ENCODE results near the gene FTSJ3. TPM values are rescaled to one million over a fixed set of nuclear protein-coding genes. Genes with fewer than 3 reads are reported as not detected.
"Not testable (repeated sequence)": the region's sequence is repeated elsewhere in the genome, so short reads cannot be mapped to it uniquely, and the experiment has no call there.

FTSJ3 gene
- total and polyA plus RNA-seq, 7 experiments from 2014 or later, result 22.1 to 66.2 (median 52.8) TPM

- H3K36me3 ChIP-seq (ENCODE audit: control insufficient read depth in 2 of 3, insufficient read depth in 3 of 3, low read length in 3 of 3); ATAC-seq; H3K27me3 ChIP-seq (ENCODE audit: control insufficient read depth in 2 of 2, insufficient read depth in 2 of 2, low read length in 2 of 2); intact Hi-C loops (cut with micrococcal nuclease); H3K36me3 Mint-ChIP-seq; H3K9me3 Mint-ChIP-seq; H3K4me3 Mint-ChIP-seq; POLR2A ChIA-PET; H3K4me3 ChIP-seq (ENCODE audit: low read length); H3K9me3 ChIP-seq (ENCODE audit: control insufficient read depth in 2 of 3, low read length in 3 of 3); CTCF ChIA-PET; H3K4me1 ChIP-seq (ENCODE audit: control insufficient read depth in 2 of 2, insufficient read depth in 2 of 2, low read length in 2 of 2); DNase-seq; H3K27ac ChIP-seq (ENCODE audit: low read depth, low read length); H3K27ac Mint-ChIP-seq: not testable (repeated sequence)
- Mint-ChIP-seq H3K4me1 (peaks cover 0 to 11% (median 5%) of the 10 kb centered on the region in 7 donors), H3K27me3 (peaks cover 0 to 20% (median 0%) of the 10 kb centered on the region in 5 donors)
Measured at GRCh38 chr17:63870292-63870665, 42.8 kb upstream of the FTSJ3 start.

- H3K27ac ChIP-seq (ENCODE audit: low read depth, low read length); H3K4me3 Mint-ChIP-seq; DNase-seq; H3K27ac Mint-ChIP-seq; H3K4me1 Mint-ChIP-seq; H3K36me3 Mint-ChIP-seq; H3K4me3 ChIP-seq (ENCODE audit: low read length); CTCF ChIA-PET; H3K9me3 ChIP-seq (ENCODE audit: control insufficient read depth in 2 of 3, low read length in 3 of 3); ATAC-seq; H3K9me3 Mint-ChIP-seq; POLR2A ChIA-PET; H3K27me3 ChIP-seq (ENCODE audit: control insufficient read depth in 2 of 2, insufficient read depth in 2 of 2, low read length in 2 of 2); H3K4me1 ChIP-seq (ENCODE audit: control insufficient read depth in 2 of 2, insufficient read depth in 2 of 2, low read length in 2 of 2); H3K36me3 ChIP-seq (ENCODE audit: control insufficient read depth in 2 of 3, insufficient read depth in 3 of 3, low read length in 3 of 3); intact Hi-C loops (cut with micrococcal nuclease): not testable (repeated sequence)
- peaks cover 0 to 20% (median 0%) of the 10 kb centered on the region in 5 donors for H3K27me3 Mint-ChIP-seq
Measured at GRCh38 chr17:63869491-63870291, 42.2 kb upstream of the FTSJ3 start.

- ATAC-seq; H3K9me3 ChIP-seq (ENCODE audit: control insufficient read depth in 2 of 3, low read length in 3 of 3); H3K4me3 ChIP-seq (ENCODE audit: low read length); H3K27ac Mint-ChIP-seq; H3K36me3 ChIP-seq (ENCODE audit: control insufficient read depth in 2 of 3, insufficient read depth in 3 of 3, low read length in 3 of 3); H3K4me1 ChIP-seq (ENCODE audit: control insufficient read depth in 2 of 2, insufficient read depth in 2 of 2, low read length in 2 of 2); H3K27ac ChIP-seq (ENCODE audit: low read depth, low read length); H3K36me3 Mint-ChIP-seq; H3K9me3 Mint-ChIP-seq; DNase-seq; H3K27me3 ChIP-seq (ENCODE audit: control insufficient read depth in 2 of 2, insufficient read depth in 2 of 2, low read length in 2 of 2); intact Hi-C loops (cut with micrococcal nuclease); H3K4me1 Mint-ChIP-seq; H3K4me3 Mint-ChIP-seq: not testable (repeated sequence)
- H3K27me3 Mint-ChIP-seq, result peaks cover 0 to 27% (median 0%) of the 10 kb centered on the region in 5 donors
- ChIA-PET CTCF (interaction anchor here (1.2 to 1.7 kb wide), 3 partner anchors 14 to 38 kb away, joined by 3 to 6 read pairs (median 4); no protein-coding TSS in a partner anchor), POLR2A (interaction anchor here (1.4 kb wide), 1 partner anchor 23 kb away, joined by 8 read pairs; no protein-coding TSS in a partner anchor)
Measured at GRCh38 chr17:63866625-63867024, 39.2 kb upstream of the FTSJ3 start.

GRCh38 chr17:63859257-63859656, 31.8 kb upstream of the FTSJ3 start:
- Histone ChIP-seq H3K4me1 (ENCODE audit: control insufficient read depth in 2 of 2, insufficient read depth in 2 of 2, low read length in 2 of 2) (no peaks in the 10 kb centered on the region), H3K9me3 (ENCODE audit: control insufficient read depth in 2 of 3, low read length in 3 of 3) (no peaks in the 10 kb centered on the region), H3K27me3 (ENCODE audit: control insufficient read depth in 2 of 2, insufficient read depth in 2 of 2, low read length in 2 of 2) (no peaks in the 10 kb centered on the region), H3K36me3 (ENCODE audit: control insufficient read depth in 2 of 3, insufficient read depth in 3 of 3, low read length in 3 of 3) (no peaks in the 10 kb centered on the region), H3K4me3 (ENCODE audit: low read length) (no peak overlapping the region), H3K27ac (ENCODE audit: low read depth, low read length) (no peak overlapping the region)
- POLR2A ChIA-PET, result interaction anchor here (1.1 kb wide), 2 partner anchors 17 to 28 kb away, joined by 3 to 4 read pairs; no protein-coding TSS in a partner anchor
- intact Hi-C loops (cut with micrococcal nuclease), result no loop called here
- Mint-ChIP-seq H3K4me1 (no peaks in the 10 kb centered on the region), H3K36me3 (no peaks in the 10 kb centered on the region), H3K27me3 (peaks cover 0 to 38% (median 0%) of the 10 kb centered on the region in 5 donors), H3K4me3 (no peak overlapping the region), H3K27ac (no peak overlapping the region), H3K9me3 (no peaks in the 10 kb centered on the region)
- DNase-seq, result no peak
- CTCF ChIA-PET, result interaction anchor here (1.1 to 4.8 kb wide), 2 partner anchors 11 to 21 kb away, joined by 3 to 17 read pairs; no protein-coding TSS in a partner anchor
- no peak for ATAC-seq

- H3K9me3 ChIP-seq (ENCODE audit: control insufficient read depth in 2 of 3, low read length in 3 of 3); CTCF ChIA-PET; H3K27ac ChIP-seq (ENCODE audit: low read depth, low read length); intact Hi-C loops (cut with micrococcal nuclease); H3K27ac Mint-ChIP-seq; POLR2A ChIA-PET; H3K4me3 ChIP-seq (ENCODE audit: low read length); H3K36me3 ChIP-seq (ENCODE audit: control insufficient read depth in 2 of 3, insufficient read depth in 3 of 3, low read length in 3 of 3); H3K9me3 Mint-ChIP-seq; H3K27me3 ChIP-seq (ENCODE audit: control insufficient read depth in 2 of 2, insufficient read depth in 2 of 2, low read length in 2 of 2); H3K4me1 ChIP-seq (ENCODE audit: control insufficient read depth in 2 of 2, insufficient read depth in 2 of 2, low read length in 2 of 2); H3K4me1 Mint-ChIP-seq; ATAC-seq; H3K36me3 Mint-ChIP-seq; DNase-seq; H3K4me3 Mint-ChIP-seq: not testable (repeated sequence)
- peaks cover 0 to 48% (median 0%) of the 10 kb centered on the region in 5 donors for H3K27me3 Mint-ChIP-seq
Measured at GRCh38 chr17:63856425-63856824, 29.0 kb upstream of the FTSJ3 start.

DNA sequence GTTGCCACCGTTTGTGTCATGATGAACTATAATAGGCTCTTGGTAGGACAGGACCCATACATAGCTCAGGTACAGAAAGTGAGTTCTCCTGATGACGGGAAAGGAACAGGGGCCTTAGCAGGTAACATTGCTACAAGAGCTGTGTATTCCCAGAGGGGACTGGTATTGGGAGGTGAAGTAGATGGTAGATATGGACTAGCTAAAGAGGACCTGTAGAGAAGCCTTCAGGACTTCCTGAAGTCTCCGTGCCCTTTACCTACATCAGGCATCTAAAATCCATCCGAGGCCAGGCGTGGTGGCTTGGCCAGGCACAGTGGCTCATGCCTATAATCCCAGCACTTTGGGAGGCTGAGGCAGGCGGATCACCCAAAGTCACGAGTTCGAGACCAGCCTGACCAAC, 27.7 kb upstream of the FTSJ3 start:
- Mint-ChIP-seq H3K27ac (no peak overlapping the region), H3K4me3 (no peak overlapping the region), H3K27me3 (peaks cover 0 to 44% (median 0%) of the 10 kb centered on the region in 5 donors), H3K36me3 (no peaks in the 10 kb centered on the region), H3K4me1 (peaks cover 0 to 2% (median 0%) of the 10 kb centered on the region in 7 donors), H3K9me3 (no peaks in the 10 kb centered on the region)
- Histone ChIP-seq H3K4me1 (ENCODE audit: control insufficient read depth in 2 of 2, insufficient read depth in 2 of 2, low read length in 2 of 2) (no peaks in the 10 kb centered on the region), H3K27ac (ENCODE audit: low read depth, low read length) (no peak overlapping the region), H3K36me3 (ENCODE audit: control insufficient read depth in 2 of 3, insufficient read depth in 3 of 3, low read length in 3 of 3) (no peaks in the 10 kb centered on the region), H3K27me3 (ENCODE audit: control insufficient read depth in 2 of 2, insufficient read depth in 2 of 2, low read length in 2 of 2) (no peaks in the 10 kb centered on the region), H3K9me3 (ENCODE audit: control insufficient read depth in 2 of 3, low read length in 3 of 3) (no peaks in the 10 kb centered on the region), H3K4me3 (ENCODE audit: low read length) (no peak overlapping the region)
- intact Hi-C loops (cut with micrococcal nuclease), result no loop called here
- ChIA-PET CTCF (no interaction called here), POLR2A (no interaction called here)
- no peak for DNase-seq
- ATAC-seq, result no peak

DNA sequence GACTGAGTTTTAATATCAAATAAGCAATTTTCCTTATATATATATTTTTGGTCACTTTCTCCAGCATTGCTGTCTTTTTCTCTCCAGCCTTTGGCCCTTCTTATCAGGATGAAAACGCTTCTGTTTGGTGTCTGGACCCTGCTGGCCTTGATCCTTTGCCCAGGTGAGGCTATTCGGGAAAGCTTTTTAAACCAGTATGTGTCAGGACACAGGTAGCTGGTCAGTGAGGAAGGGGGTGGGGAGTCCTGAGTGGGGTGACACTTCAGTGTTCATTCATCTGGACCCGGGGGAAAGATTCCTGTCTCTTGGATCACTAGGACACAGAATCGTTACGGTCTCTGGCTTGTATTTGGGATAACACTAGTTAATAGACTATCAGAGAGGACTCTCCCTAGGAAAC, 27.2 kb upstream of the FTSJ3 start:
- H3K36me3 Mint-ChIP-seq, result no peaks in the 10 kb centered on the region
- intact Hi-C loops (cut with micrococcal nuclease), result no loop called here
- H3K27me3 Mint-ChIP-seq, result peaks cover 0 to 42% (median 0%) of the 10 kb centered on the region in 5 donors
- ChIA-PET POLR2A (interaction anchor here (0.6 kb wide), 1 partner anchor 12 kb away, joined by 3 read pairs; the partner anchor contains the start of gene SMARCD2), CTCF (no interaction called here)
- peaks cover 0 to 4% (median 1%) of the 10 kb centered on the region in 7 donors for H3K4me1 Mint-ChIP-seq
- Histone ChIP-seq H3K27ac (ENCODE audit: low read depth, low read length) (no peak overlapping the region), H3K9me3 (ENCODE audit: control insufficient read depth in 2 of 3, low read length in 3 of 3) (no peaks in the 10 kb centered on the region), H3K4me1 (ENCODE audit: control insufficient read depth in 2 of 2, insufficient read depth in 2 of 2, low read length in 2 of 2) (no peaks in the 10 kb centered on the region), H3K4me3 (ENCODE audit: low read length) (no peak overlapping the region), H3K27me3 (ENCODE audit: control insufficient read depth in 2 of 2, insufficient read depth in 2 of 2, low read length in 2 of 2) (no peaks in the 10 kb centered on the region), H3K36me3 (ENCODE audit: control insufficient read depth in 2 of 3, insufficient read depth in 3 of 3, low read length in 3 of 3) (no peaks in the 10 kb centered on the region)
- H3K4me3 Mint-ChIP-seq, result no peak overlapping the region
- no peak for DNase-seq
- ATAC-seq, result no peak
- no peak overlapping the region for H3K27ac Mint-ChIP-seq
- H3K9me3 Mint-ChIP-seq, result no peaks in the 10 kb centered on the region

Measured in naive thymus-derived CD4-positive, alpha-beta T cell (primary cell).